Stimulated activated CD4-positive, alpha-beta T cell treated with anti-CD3 and anti-CD28 coated beads, TNF-alpha, amount 100 ng/mL, for 48 hours (primary cell): Measurements from ENCODE around the gene EQTN.

ENCODE experiments used
- DNase-seq, 3 donors: peaks; one replicate each; pipeline ENCODE4 v3.0.0-alpha.2; 2020; ENCODE audit warnings: low read depth in 3 of 3

Gene EQTN

DNA sequence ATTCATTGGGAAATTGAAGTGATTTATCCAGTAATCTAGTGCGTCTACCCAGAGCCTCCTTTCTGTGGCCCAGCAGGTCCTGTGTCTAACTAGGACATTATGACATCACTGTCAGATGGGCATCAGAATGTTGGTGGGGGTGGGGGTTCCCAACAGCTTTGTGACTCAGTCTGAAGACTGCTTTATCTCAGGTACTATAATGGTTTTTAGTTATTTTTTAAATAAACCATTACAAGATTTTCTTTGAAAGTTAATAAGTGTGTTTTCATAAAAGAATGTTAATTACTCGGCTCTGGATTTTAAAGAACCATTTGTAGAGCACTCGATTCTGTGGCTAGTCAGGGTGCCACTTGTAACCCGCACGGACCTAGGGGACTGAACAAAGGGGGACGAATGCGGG is at the start of gene EQTN:
Gene EQTN (minus strand): TSS at position 101 of the 400 bp plus-strand sequence. CDS start 95 bp downstream, at position 6.
- DNase-seq = no peak

DNA sequence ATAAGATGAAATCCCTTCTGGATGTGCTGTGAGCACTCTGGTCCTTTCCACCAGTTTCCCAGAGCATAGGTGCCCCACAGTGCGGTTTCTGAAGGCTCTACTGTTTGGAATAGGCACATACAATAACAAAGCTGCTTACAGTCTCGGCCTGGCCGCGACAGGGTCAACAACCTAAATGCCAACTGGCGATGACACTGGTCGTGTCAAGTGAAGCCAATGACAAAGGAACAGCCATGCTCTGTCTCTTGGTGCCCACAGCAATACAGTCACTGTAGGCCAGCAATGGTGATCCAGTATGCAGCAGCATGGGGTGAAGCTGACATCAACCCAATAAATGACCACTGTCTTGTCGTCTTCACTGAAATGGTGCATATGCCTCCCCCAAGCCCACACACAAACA is 47.8 kb upstream of the EQTN start:
- DNase-seq = no peak

DNA sequence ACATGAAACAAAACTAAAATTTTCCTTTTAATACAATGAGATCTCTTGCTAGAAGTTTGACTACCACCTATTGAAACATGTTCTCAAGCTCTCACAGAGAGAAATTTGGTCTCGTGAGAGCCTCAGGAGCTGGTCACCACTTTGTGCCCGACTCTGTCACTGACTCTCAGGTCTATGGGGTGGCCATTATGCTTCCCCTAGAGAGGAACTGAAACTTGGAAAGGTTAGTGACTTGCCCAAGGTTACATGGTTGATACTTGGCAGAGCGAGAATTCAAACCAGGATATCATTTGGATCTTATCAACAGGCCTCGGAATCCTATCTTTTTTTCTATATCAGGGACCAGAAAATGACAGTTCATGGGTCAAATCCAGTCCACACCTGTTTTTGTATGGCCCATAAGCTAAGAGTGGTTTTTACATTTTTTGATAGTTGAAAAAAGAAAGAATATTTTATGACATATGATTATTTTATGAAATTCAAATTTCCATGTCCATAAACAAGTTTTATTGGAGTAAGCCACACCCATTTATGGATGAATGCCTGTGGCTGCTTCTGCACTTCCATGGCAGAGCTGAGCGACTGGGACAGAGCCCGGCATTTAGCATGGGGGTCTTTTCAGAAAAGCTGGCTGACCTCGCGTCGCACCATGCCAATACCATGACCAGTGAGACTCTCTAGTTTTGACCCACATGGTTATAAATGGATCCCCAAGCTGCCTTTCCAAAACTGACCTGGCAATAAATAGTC is 44.8 kb upstream of the EQTN start:
- DNase-seq = no peak

DNA sequence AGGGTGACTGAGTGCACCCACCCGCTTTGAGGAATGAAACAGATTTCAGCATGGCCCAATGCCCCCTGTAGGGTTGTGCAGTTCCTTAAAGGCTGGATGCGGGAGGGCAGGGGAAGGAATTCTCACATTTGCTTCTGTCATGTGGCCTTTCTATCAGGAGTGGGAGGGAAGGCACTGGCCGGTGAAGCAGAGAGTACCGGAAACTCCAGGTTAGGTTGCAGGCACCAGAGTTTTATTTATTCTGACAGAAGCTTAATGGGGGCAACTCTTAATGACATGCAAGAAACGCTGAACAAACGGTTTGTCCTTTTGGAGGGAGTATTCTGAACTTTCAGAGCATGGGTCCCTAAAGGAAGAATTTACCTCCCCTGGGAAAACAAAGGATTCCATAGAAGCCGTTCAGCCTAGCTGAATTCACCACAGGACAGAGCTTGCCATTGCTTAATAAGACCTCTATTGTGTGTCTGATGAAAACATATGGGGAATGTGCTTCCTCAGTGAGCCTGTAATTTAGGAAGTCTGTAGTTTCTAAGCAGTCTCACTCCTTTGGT is 44.1 kb upstream of the EQTN start:
- DNase-seq = no peak

DNA sequence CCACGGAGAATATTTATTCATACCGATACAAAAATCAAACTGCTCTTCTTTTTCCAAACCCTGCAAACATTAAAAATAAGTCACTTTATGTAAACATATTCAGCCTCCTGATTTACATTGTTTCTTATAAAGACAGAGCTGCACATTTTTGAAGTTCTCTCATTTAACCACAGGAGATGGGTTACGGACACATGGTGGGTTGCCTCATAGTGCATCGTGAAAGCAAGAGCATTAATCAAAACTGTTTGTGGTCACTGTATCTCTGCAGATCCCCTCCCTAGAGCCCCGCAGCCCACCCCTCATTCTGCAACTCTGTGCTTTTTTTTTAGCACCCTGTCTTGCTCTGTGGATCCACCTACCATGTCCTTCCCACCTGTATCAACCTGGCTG is 43.3 kb upstream of the EQTN start:
- DNase-seq = no peak

DNA sequence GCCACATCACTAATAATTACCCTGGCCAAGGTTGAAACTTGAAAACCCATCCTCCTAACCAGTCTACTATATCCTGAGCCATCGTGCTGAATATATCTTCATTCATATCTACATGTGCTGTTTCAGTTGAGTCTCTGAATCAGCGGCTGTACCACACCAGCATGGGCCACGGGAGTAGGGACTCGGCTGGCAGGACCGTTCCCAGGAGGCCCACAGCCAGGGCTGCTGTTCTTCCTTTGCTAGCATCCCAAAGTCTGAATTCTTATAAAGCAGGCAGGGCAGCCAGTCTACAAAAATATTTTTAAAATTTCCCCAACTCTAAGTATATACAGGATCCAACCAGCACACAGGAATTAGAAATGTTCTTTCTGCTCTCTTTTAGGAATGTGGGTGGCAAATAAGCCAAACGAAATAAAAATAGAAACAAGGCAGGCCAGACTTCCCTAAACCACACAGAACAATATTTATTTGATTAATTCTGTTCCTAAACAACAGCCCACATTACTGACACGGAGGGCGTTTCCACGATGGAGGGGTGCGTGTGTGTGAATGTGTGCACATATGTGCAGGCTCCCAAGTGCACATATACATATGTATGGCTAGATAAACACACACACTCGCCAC is 42.8 kb upstream of the EQTN start:
- no peak for DNase-seq

DNA sequence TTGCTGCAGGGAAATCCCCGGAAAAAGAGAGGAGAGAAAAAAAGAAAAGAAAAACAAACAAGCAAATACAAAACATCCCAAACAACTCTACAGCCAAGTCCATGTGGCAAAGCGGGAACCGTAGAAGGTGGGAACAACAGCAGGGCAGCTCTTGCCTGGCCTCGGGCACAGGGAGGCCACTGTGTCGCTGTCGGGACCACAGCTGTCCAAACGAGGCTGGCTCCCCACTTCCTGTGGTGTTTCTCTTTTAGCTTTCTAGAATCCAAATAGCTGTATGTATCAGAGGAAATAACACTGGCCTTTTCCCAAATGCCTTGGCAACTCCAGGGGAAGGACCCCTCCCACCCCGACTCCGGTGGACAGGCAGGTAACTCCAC is 41.6 kb upstream of the EQTN start:
- no peak for DNase-seq

DNA sequence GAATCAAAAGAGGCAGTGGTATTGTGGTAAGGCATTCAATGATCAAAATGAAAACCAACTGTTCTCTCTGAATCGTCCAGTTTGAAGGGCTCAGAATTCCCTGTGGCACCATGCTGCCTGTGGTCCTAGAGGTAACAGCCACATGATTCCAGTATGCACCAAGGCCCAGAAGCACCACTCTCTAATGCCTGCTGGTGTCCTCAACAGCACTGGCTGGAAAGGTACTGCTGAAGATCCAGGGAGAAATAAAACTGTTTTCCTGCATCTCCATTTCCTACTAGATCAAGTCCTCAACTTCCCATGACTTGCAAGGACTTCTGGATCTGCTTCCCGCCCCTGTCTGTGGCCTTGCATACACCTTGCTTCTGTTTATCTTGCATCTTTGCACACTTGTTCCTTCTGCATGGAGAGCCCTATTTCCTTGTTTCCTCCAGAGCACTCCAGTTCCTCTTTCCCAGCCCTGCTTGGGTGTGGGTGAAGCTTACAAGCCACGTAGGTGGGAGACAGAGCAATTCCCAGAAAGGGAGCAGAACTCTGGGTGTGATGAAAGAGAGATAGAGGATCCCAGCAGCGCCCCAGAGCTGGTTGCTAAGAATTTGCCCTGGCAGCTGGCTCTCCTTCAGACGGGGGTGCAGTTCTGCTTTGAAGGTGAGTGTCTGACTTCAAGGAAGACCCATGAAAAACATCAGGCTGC is 41.0 kb upstream of the EQTN start:
- no peak for DNase-seq

DNA sequence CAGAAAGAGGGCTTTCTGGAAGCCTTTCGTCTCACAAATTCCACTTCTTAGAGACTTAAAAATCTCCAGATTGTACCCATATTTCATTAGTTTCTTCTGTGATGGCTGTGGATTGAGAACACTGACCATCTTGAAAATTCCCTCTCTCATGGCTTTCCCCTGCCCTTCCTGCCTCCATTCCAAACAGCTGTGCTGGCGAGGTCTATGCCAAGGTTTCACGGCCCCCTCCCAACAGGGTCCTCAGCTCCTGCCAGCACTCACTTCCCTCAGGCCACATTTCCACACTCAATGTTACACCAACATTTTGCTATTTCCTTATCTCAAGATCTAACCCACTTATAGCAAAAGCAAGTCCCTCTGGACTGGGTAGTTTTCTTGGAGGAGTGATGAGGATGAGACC is 40.3 kb upstream of the EQTN start:
- DNase-seq = no peak

DNA sequence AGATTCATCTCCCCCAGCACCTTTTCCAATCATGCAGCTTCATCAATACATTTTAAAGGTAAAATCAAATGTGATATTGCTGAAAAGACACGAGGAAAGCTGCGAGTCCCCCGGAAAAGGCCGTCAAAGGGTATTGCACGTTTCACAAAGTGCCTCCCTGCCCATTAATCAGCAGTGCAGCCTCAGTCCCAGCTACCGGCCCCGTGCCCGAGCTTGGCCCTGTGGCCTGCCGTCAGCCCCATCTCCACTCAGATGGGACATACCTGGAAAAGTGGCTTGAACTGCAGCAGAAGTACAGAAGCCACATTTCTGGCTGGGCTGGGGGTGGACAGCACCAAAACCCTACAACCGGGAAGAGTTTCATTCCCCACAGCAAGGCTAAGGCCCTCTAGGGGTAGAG is 39.9 kb upstream of the EQTN start:
- no peak for DNase-seq

DNA sequence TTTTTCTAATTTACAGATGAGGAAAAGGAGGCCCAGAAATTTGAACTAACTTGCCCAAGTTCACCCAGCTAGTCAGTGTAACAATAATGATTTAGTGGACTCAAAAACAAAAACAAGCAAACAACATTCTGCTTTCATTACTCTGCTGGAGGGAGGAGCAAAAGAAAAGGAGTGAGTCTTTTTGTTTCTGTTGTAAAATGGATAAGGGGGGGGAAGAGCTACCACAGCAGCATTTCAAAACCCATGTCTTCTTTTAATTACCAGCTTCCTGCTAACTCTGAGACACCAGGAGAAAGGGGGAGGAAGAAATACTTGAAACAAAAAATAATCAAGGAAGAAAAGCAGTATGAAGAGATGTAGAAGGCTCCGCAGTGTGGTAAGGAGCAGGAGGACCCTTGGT is 39.2 kb upstream of the EQTN start:
- no peak for DNase-seq

DNA sequence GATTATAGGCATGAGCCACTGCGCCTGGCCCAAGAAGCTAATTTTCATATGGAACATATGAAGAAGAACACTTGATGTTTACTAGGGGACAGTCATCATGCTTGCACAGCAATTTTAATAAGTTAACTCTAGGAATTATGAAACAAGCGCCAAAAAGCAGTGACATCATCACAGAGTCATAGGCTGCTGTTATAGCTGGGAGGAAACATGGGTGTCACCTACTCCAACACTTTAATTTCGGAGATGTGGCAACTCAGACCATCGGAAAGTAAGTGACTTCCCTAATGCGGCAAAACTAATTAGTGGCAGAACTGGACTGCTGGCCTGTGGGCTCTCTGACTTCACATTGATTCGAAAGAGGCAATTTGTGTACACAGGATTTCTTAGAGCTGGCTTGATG is 38.1 kb upstream of the EQTN start:
- no peak for DNase-seq

DNA sequence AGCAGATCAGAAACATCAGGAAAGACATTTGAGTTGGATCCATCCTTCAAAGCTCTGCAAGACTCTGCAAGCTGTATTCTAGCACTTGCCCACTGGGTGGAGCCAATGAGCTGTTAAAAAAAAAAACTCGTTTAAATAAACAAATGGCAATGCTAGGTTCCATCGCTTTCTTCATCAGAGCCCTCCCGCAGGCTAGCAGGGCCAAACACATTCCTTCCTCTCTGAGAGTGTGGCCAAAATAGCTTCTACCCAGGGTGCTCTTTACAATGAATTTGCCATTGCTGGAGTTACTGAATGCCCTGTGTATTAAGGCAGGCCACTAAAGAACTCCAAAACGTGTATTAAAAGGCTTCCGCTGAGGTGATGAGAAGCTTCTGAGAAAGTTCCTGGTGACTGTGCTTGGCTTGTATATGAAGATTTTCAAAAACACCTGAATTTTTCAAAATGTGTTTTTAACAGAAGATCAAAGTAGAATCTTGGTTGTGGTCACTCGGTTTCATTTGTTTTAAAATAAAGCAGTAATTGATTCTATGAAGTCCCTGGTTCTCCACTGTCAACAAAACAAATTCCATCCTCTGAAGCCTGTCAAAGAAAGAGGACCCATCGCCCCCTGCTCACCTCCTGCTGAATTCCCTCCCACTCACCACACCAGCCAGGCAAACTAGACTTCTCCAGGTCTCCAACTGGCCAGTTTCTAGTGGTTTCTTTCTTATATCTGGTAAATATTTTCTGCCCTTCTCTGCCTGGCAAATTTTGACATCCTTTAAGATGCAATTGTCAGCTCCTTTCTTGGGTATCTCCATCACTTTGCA is 36.5 kb upstream of the EQTN start:
- peak; percentile 5 to 20 (median 9) for DNase-seq

DNA sequence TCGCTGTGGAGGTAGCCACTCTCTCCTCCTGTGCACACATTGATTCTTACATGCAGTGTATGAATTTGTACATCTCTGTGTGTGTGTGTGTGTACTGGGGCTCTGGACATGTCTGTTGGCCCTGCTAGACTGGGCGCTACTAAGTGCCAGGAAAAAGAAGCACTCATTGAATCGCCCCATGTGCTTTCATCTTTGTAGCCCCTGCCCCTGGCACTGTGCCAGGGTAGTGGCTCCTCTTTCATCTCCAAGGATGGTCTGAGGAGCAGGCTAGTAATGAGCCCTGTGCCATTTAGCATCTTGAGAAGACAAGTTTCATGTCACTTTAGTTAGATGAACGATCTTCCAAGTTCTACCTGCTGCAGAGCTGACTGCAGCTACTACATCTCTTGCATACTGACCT is 34.4 kb upstream of the EQTN start:
- no peak for DNase-seq

DNA sequence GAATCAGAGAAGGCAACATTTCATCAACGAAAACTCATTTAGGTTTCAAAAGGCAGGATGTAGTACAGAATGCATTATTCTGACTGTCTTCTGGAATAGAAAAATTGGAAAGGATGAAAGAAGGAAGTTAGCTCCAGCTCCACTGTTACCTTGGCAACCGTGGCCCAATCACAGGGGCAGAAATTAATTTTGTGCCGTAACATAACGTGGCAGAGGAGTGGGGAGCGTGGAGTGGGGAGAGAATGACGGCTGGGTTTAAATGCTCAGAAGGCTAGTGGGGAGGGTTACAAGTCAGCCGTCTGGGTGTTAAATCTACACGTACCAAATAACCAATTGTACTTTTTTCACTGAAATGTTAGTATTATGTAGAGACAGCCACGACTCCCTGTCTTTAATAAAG is 32.3 kb upstream of the EQTN start:
- no peak for DNase-seq

DNA sequence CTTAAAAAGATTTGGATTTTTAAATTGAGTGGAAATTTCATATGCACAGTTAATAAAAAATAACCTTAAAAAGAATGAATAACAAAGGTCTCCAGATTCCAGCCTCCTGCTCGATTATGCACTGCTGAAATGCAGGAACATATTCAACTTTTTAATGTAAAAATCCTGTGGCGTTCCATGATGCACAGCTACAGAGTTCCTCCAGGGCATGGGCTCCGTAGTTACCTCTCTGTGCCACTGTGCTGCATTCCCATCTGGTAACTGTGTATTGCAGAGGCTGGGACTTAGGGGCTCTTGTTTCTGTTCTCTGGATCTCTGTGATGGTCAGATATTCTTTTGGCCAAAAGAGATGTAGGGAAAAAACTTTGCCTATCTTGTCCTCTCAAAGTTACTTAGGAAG is 31.5 kb upstream of the EQTN start:
- no peak for DNase-seq

DNA sequence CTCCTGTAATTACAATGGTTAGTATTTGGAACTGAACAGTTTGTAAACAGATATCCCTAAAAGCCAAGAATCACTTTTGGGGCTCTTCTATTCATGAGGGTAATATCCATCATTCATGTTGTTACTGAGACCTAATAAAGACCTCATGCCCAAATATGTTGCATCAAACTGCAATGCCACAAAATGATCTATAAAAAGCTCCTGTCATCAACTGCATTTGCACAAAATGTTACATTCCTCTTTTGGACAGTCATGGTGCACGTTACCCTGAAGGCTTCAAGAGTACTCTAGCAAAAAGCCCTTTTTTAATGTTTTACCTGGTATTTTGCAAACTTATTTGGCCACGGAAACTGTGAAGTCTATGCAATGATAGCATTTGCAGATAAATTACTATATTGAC is 14.2 kb upstream of the EQTN start:
- no peak for DNase-seq

DNA sequence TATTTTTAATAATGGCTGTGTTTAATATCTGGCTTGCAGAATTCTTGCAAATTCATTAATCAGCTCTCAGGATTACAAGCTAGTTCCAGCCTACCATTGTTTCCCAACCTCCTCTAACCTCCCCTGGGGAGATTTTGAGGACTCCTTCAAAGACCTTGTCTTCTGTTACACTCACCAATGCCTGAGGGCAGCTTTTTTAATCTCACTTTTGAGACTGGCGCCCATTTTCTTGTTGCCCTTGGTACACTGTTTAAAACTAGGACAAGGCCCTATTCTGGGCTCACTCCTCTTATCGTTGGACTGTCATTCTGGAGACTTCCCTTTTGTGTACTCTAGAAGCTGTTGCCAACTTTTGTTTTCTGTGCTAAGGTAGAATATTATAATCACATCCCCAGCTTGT is 13.6 kb upstream of the EQTN start:
- DNase-seq = no peak

DNA sequence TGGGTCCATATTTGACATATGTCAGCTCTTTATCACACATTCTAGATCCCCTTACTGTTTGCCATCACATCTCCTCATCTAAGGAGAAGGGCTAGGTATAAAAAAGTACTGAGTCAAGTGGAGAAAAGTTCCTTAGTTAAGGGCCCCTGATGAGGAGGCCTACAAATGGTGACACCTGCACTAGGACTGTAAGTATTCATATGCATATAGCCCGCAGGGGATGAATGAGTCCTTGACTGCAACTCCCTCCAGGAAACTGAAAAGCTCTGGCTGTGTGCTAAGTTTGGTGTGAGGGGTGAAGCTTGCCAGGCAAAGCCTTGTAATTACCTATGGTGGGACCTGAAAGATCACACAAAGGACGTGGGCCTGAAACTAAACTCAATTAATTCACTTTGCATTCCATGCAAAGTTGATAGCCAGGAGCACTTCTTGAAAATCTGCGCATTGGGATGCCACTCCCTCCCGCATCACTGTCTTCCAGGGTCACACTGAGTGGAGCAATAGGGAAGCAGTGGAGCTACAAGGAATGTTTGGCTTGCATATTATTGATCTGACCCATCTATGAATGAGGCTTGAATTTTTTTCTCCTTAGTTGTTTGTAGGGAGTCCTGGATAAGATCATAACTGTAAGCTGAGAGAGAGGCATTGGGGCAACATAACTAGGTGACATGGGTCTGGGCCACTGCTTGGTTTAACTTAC is 11.9 kb upstream of the EQTN start:
- DNase-seq = no peak

DNA sequence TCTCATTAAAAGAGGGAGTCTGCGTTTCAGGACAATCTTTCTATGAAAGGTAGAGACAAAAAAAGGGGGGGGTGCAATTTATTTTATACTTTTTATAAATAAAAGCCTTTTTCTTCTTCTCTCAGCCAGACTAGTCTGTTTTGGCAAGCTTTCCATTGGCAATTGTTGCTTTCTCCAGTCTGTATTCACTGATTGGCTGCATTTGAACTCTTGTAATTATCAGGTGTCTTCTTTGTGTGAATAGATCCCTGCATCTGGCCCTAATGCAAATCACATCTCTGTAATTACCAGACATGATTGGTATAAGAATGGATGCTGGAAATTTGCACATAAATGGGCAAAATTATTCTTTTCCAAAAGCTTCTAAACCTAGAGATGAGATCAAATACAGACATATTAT is 7.6 kb upstream of the EQTN start:
- no peak for DNase-seq

DNA sequence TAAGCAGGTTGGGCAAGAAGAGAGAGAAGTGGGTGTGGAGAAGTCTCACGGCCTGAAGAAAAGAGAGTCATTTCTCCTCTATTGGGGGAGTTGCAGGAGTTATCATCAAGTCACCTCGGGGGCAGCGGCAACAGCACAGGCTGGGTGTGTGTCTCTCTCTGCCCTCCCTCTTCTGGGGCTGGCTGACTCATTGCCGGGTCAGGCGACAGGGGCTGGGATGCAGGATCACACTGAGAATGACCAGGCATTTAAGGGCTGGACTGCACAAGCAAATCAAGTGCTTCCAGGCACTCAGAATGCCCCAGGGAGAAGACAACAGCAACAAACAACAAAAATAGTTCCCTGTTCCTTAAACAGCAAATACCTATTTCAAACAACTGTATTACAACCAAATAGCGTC is 6.3 kb upstream of the EQTN start:
- no peak for DNase-seq

DNA sequence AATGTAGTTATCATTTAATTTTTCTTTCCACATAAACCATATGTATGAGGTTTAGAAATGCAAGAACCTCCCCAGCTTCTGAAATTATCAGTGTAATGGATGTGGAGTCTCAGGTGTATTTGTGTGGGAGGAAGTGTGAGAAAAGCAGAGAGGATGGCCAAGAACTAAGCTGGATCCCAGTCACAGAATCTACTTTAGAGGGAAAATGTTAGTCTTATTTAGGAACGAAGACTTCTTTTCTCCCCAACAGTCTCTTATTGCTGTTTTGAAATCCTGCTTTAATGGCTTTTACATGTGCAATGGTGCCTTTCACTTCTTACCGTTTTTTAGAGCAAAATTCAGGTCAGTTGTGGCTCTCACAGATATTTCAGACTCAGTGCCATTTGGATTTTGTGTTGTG is 3.0 kb downstream of the EQTN start:
- DNase-seq = no peak
